IMR-90 (cell line): ENCODE data around the gene GGT1. TPM values are rescaled to one million over a fixed set of nuclear protein-coding genes. Genes with fewer than 3 reads are reported as not detected.
A peak's percentile ranks its signal among the peaks of the same experiment; 100 is the strongest.
"Not testable (repeated sequence)": the region's sequence is repeated elsewhere in the genome, so short reads cannot be mapped to it uniquely, and the experiment has no call there.

ENCODE experiments used
- ATAC-seq: fragments of 200-7000 bp; cut with Tn5 transposase; 2 replicates; pipeline ENCODE4 v1.9.1; 2020; ENCODE audit warnings: low read depth, mild to moderate bottlenecking, moderate library complexity
- BruUV-seq: library from RNA; stranded (reverse); fragments of 400-500 nt; replicated peaks from 2 replicates; lab custom pipeline; 2021; lab: Mats Ljungman, UMichigan
- CTCF ChIA-PET: fragments of 300-600 bp; formaldehyde crosslinking; extraction: SDS; loops from one replicate; lab custom pipeline; 2021; ENCODE audit warnings: antibody characterized with exemption; lab: Yijun Ruan, JAX
- POLR2A ChIA-PET: fragments of 300-600 bp; sonication (Branson Sonifier 250); formaldehyde crosslinking; loops from one replicate; lab custom pipeline; 2022; ENCODE audit warnings: antibody characterized with exemption; ENCODE audit not compliant: unreplicated experiment; lab: Charles Lee
- DNase-seq: peaks from one replicate; pipeline ENCODE4 v3.0.0; 2013
- H2AFZ ChIP-seq: replicated peaks from 2 replicates; pipeline ENCODE3; 2013; ENCODE audit warnings: low read length, mild to moderate bottlenecking; ENCODE audit not compliant: poor library complexity
- H2AK5ac ChIP-seq: 2 replicates; pipeline ENCODE4 v1.6.1; 2013; ENCODE audit warnings: low read depth, low read length, inconsistent platforms
- H2AK9ac ChIP-seq: replicated peaks from 2 replicates; pipeline ENCODE3; 2013; ENCODE audit warnings: mild to moderate bottlenecking, low read depth, low read length, moderate library complexity; ENCODE audit not compliant: poor library complexity
- H2BK120ac ChIP-seq: 2 replicates; pipeline ENCODE4 v1.6.1; 2013; ENCODE audit warnings: low read depth, low read length, inconsistent platforms
- H2BK15ac ChIP-seq: 3 replicates; pipeline ENCODE4 v1.6.1; 2013; ENCODE audit warnings: low read depth, low read length, inconsistent platforms
- H2BK20ac ChIP-seq: 2 replicates; pipeline ENCODE4 v1.6.1; 2013; ENCODE audit warnings: low read depth, mild to moderate bottlenecking, inconsistent platforms, low read length, moderate library complexity
- H2BK5ac ChIP-seq: 2 replicates; pipeline ENCODE4 v1.6.1; 2013; ENCODE audit warnings: mild to moderate bottlenecking, low read depth, low read length, inconsistent platforms; ENCODE audit not compliant: poor library complexity, severe bottlenecking
- H3K14ac ChIP-seq: replicated peaks from 2 replicates; pipeline ENCODE4 v1.6.1; 2013; ENCODE audit warnings: low read depth, low read length, inconsistent platforms
- H3K18ac ChIP-seq: 2 replicates; pipeline ENCODE4 v1.6.1; 2013; ENCODE audit warnings: low read depth, low read length, control low read depth
- H3K23ac ChIP-seq: 2 replicates; pipeline ENCODE4 v1.6.1; 2013; ENCODE audit warnings: low read depth, low read length, inconsistent platforms
- H3K27ac ChIP-seq: 2 replicates; pipeline ENCODE4 v1.5.1; 2013; ENCODE audit warnings: mild to moderate bottlenecking, control low read depth, low read length; ENCODE audit not compliant: insufficient read depth
- H3K27me3 ChIP-seq: 2 replicates; pipeline ENCODE4 v1.6.1; 2013; ENCODE audit warnings: low read length; ENCODE audit not compliant: control insufficient read depth, insufficient read depth
- H3K36me3 ChIP-seq: 2 replicates; pipeline ENCODE4 v1.6.1; 2013; ENCODE audit warnings: low read length, mixed read lengths; ENCODE audit not compliant: control insufficient read depth, insufficient read depth
- H3K4ac ChIP-seq: 2 replicates; pipeline ENCODE4 v1.6.1; 2013; ENCODE audit warnings: low read depth, low read length, inconsistent platforms
- H3K4me1 ChIP-seq: 2 replicates; pipeline ENCODE4 v1.6.1; 2013; ENCODE audit warnings: low read length, mixed read lengths; ENCODE audit not compliant: control insufficient read depth, insufficient read depth
- H3K4me2 ChIP-seq: 2 replicates; pipeline ENCODE4 v1.6.1; 2013; ENCODE audit warnings: low read depth, mild to moderate bottlenecking, control low read depth, low read length, moderate library complexity
- H3K4me3 ChIP-seq: 2 replicates; pipeline ENCODE4 v1.5.1; 2013; ENCODE audit warnings: low read depth, mild to moderate bottlenecking, control low read depth, low read length, moderate library complexity; ENCODE audit not compliant: insufficient read depth
- H3K56ac ChIP-seq: 2 replicates; pipeline ENCODE4 v1.6.1; 2013; ENCODE audit warnings: low read length, inconsistent platforms; ENCODE audit not compliant: insufficient read depth; ENCODE audit errors: extremely low read depth
- H3K79me1 ChIP-seq, 2 experiments: 2 replicates each; pipeline ENCODE4 v1.6.1; 2013; ENCODE audit warnings: low read length in 2 of 2, inconsistent platforms in 1 of 2, low read depth in 1 of 2
- H3K9ac ChIP-seq: 2 replicates; pipeline ENCODE4 v1.6.1; 2013; ENCODE audit warnings: low read depth, low read length, control low read depth
- H3K9me1 ChIP-seq: 2 replicates; pipeline ENCODE4 v1.6.1; 2013; ENCODE audit warnings: low read length, inconsistent platforms; ENCODE audit not compliant: insufficient read depth
- H3K9me3 ChIP-seq: 2 replicates; pipeline ENCODE4 v1.6.1; 2013; ENCODE audit warnings: low read length; ENCODE audit not compliant: control insufficient read depth, insufficient read depth
- H4K20me1 ChIP-seq: 2 replicates; pipeline ENCODE4 v1.6.1; 2013; ENCODE audit warnings: low read length, inconsistent platforms; ENCODE audit not compliant: insufficient read depth
- H4K5ac ChIP-seq: 2 replicates; pipeline ENCODE4 v1.6.1; 2013; ENCODE audit warnings: mild to moderate bottlenecking, low read depth, low read length, control low read depth
- H4K8ac ChIP-seq, 2 experiments: 2 replicates each; pipeline ENCODE4 v1.6.1; 2013; ENCODE audit warnings: low read depth in 2 of 2, low read length in 2 of 2, control low read depth in 1 of 2, inconsistent platforms in 1 of 2
- H4K91ac ChIP-seq: 2 replicates; pipeline ENCODE4 v1.6.1; 2013; ENCODE audit warnings: low read depth, low read length, inconsistent platforms; ENCODE audit not compliant: insufficient read depth
- RAD21 ChIP-seq: IDR thresholded peaks from 2 replicates; pipeline ENCODE4 v1.6.1; 2012; ENCODE audit warnings: low read length, improper control_type of control experiment
- WGBS, 2 experiments: methylation state at CpG; one replicate each; pipeline versions ENCODE4 v1.1.5 to v1.1.7; 2013; ENCODE audit warnings: missing lambda C conversion rate in 2 of 2; ENCODE audit not compliant: insufficient read length in 1 of 2; ENCODE audit errors: extremely low coverage in 2 of 2; 5-methylcytosine and 5-hydroxymethylcytosine counted together
- dilution Hi-C: fragments of 300-500 bp; cut with HindIII; formaldehyde crosslinking; loops from one replicate; pipeline ENCODE4 v1.14.3; 2018; ENCODE audit warnings: low sequenced_read_pairs; ENCODE audit not compliant: unreplicated experiment
- in situ Hi-C: fragments of 300-500 bp; cut with MboI; formaldehyde crosslinking; loops from 3 replicates; pipeline ENCODE4 v1.14.3; 2019; ENCODE audit warnings: low sequenced_read_pairs, inconsistent platforms, mixed read lengths
- intact Hi-C: fragments of 100-400 bp; cut with micrococcal nuclease; formaldehyde crosslinking; loops from 2 replicates; pipeline ENCODE4 v1.10.0; 2022
- polyA plus RNA-seq, 3 experiments: library from polyadenylated mRNA; depleted of rRNA; stranded (reverse); fragments of >200 nt; gene quantifications; 2 replicates each; pipeline ENCODE4 v1.2.3, GENCODE V29; 2012; ENCODE audit warnings: low replicate concordance in 1 of 3
- total RNA-seq: library from RNA; depleted of rRNA; stranded (reverse); fragments of >200 nt; gene quantifications from 2 replicates; pipeline ENCODE4 v1.2.3, GENCODE V29; 2012
- TF ChIP-seq, protein P1 (sequence below): conservative IDR thresholded peaks from 2 replicates; pipeline ENCODE4 v1.5.1; 2012; ENCODE audit warnings: mild to moderate bottlenecking, low read depth, low read length, improper control_type of control experiment

GGT1 gene
- total and polyA plus RNA-seq, 2 of the 4 experiments (the other 2 are of a cell fraction): 3.4 to 7.3 TPM

DNA sequence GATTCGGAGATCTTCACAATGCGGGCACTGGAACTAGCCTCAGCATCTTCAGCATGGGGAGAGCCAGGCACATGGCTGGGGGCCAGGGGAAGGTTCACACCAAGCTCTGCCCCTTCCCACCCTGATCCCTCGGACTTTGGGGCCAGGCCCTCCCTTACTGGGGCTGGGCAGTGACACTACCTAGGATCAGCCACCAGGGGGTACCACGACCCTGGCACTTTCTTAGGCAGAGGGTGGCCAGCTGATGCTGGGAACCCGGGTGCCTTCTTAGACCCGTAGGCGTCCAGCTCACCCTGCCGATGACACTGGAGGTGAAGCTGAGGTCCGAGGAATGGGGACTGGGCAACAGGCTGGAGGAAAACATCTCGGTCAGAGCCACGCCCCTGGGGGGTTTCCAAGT lies 26.1 kb downstream of the GGT1 start:
- H3K9ac ChIP-seq, H4K91ac ChIP-seq, H3K14ac ChIP-seq, H3K4me1 ChIP-seq, H4K20me1 ChIP-seq, H4K8ac ChIP-seq, H2BK20ac ChIP-seq, dilution Hi-C loops, H3K27ac ChIP-seq, BruUV-seq, H3K9me1 ChIP-seq, H3K79me1 ChIP-seq, POLR2A ChIA-PET, CTCF ChIA-PET, H2AK9ac ChIP-seq, H2BK120ac ChIP-seq, H2BK15ac ChIP-seq, H3K4ac ChIP-seq, H2BK5ac ChIP-seq, intact Hi-C loops, H3K27me3 ChIP-seq, H3K23ac ChIP-seq, in situ Hi-C loops, H3K18ac ChIP-seq, H3K56ac ChIP-seq, H3K9me3 ChIP-seq, H4K5ac ChIP-seq, H3K36me3 ChIP-seq, H3K4me2 ChIP-seq, H3K4me3 ChIP-seq, H2AFZ ChIP-seq, ATAC-seq, H2AK5ac ChIP-seq: not testable (repeated sequence)
- peak; percentile 16; the same call in 1 of the 2 replicates for TF ChIP-seq RAD21
- TF ChIP-seq, protein P1, sequence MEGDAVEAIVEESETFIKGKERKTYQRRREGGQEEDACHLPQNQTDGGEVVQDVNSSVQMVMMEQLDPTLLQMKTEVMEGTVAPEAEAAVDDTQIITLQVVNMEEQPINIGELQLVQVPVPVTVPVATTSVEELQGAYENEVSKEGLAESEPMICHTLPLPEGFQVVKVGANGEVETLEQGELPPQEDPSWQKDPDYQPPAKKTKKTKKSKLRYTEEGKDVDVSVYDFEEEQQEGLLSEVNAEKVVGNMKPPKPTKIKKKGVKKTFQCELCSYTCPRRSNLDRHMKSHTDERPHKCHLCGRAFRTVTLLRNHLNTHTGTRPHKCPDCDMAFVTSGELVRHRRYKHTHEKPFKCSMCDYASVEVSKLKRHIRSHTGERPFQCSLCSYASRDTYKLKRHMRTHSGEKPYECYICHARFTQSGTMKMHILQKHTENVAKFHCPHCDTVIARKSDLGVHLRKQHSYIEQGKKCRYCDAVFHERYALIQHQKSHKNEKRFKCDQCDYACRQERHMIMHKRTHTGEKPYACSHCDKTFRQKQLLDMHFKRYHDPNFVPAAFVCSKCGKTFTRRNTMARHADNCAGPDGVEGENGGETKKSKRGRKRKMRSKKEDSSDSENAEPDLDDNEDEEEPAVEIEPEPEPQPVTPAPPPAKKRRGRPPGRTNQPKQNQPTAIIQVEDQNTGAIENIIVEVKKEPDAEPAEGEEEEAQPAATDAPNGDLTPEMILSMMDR: peak; percentile 30
- peak; percentile 3 for DNase-seq
- no CpG with 5 or more reads among the region's 11 CpGs for WGBS, 2 experiments

DNA sequence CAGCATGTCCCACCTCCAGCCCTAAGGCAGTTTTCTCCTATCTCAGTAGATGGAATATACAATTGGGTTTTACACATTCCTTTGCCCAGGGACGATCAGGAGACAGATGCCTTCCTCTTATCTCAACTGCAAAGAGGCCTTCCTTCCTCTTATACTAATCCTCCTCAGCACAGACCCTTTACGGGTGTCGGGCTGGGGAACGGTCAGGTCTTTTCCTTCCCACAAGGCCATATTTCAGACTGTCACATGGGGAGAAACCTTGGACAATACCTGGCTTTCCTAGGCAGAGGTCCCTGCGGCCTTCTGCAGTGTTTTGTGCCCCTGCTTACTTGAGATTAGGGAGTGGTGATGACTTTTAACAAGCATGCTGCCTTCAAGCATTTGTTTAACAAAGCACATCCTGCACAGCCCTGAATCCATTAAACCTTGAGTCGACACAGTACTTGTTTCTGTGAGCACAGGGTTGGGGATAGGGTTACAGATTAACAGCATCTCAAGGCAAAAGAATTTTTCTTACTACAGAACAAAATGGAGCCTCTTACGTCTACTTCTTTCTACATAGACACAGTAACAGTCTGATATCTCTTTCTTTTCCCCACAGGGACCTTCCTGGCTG lies 27.9 kb downstream of the GGT1 start:
- H3K56ac ChIP-seq, H3K9ac ChIP-seq, H3K79me1 ChIP-seq, ATAC-seq, H4K5ac ChIP-seq, H3K4me2 ChIP-seq, H3K9me3 ChIP-seq, H2AFZ ChIP-seq, dilution Hi-C loops, H2BK15ac ChIP-seq, H3K23ac ChIP-seq, H2BK20ac ChIP-seq, intact Hi-C loops, H4K91ac ChIP-seq, POLR2A ChIA-PET, H3K9me1 ChIP-seq, H3K14ac ChIP-seq, H4K20me1 ChIP-seq, H4K8ac ChIP-seq, CTCF ChIA-PET, H3K18ac ChIP-seq, H3K4ac ChIP-seq, H2AK9ac ChIP-seq, H2AK5ac ChIP-seq, in situ Hi-C loops, H3K27me3 ChIP-seq, H3K36me3 ChIP-seq, BruUV-seq, H3K4me3 ChIP-seq, H2BK120ac ChIP-seq, H2BK5ac ChIP-seq: not testable (repeated sequence)
- WGBS, 2 experiments: no CpG with 5 or more reads among the region's 7 CpGs
- Histone ChIP-seq H3K27ac (peak overlapping the region; percentile 55; the same call in 1 of the 2 replicates), H3K4me1 (peaks cover 13% of the 10 kb centered on the region; the same call in 1 of the 2 replicates)
- DNase-seq: peak; percentile 32
